ENCODE data around the gene NAV2. TPM values are rescaled to one million over a fixed set of nuclear protein-coding genes. Genes with fewer than 3 reads are reported as not detected.

NAV2 gene
- polyA plus RNA-seq, 1 donor from 2014 or later, result 3.0 TPM

DNA sequence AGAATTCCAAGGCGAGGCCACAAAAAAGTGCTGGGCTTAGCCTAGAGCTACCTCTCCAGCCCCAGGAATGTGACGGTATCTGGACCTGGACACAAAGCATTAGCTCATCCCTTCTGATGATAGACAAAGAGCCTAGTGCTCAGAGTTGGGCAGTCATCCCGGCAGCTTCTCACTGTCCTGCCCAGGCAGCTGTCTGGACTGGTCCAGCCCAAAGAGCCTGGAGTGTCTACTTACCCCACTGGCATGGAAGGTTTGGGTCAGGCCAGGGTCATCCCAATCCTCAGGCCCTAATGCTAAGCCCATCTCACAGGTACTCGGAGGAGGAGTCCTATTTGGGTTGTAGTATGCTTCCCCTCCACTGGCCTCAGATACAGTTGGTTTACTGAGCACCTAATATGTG is 31.0 kb downstream of the NAV2 start:
- Histone ChIP-seq H3K4me3 (ENCODE audit: low read length) (no peak overlapping the region), H3K27ac (ENCODE audit: low read length) (no peak overlapping the region), H3K27me3 (ENCODE audit: insufficient read depth, low read depth, low read length) (no peaks in the 10 kb centered on the region), H3K79me2 (replicated peaks; ENCODE audit: insufficient read depth, low read length) (no peaks in the 10 kb centered on the region), H4K20me1 (ENCODE audit: insufficient read depth) (no peaks in the 10 kb centered on the region), H3K9me3 (ENCODE audit: low read length) (peaks cover 4% of the 10 kb centered on the region), H3K9me2 (ENCODE audit: insufficient read depth, low read length) (no peaks in the 10 kb centered on the region), H3K36me3 (ENCODE audit: insufficient read depth, low read length) (no peaks in the 10 kb centered on the region), H2AFZ (ENCODE audit: low read depth, low read length) (no peak overlapping the region), H3K9ac (ENCODE audit: low read length) (no peak overlapping the region), H3F3A (ENCODE audit: insufficient read depth, low read length, poor library complexity, severe bottlenecking) (no peaks in the 10 kb centered on the region), H3K4me2 (ENCODE audit: low read length) (no peak overlapping the region)
- TF ChIP-seq RAD21 (conservative IDR thresholded peaks at IDR 0.05), result no peak
- TF ChIP-seq, protein P1, sequence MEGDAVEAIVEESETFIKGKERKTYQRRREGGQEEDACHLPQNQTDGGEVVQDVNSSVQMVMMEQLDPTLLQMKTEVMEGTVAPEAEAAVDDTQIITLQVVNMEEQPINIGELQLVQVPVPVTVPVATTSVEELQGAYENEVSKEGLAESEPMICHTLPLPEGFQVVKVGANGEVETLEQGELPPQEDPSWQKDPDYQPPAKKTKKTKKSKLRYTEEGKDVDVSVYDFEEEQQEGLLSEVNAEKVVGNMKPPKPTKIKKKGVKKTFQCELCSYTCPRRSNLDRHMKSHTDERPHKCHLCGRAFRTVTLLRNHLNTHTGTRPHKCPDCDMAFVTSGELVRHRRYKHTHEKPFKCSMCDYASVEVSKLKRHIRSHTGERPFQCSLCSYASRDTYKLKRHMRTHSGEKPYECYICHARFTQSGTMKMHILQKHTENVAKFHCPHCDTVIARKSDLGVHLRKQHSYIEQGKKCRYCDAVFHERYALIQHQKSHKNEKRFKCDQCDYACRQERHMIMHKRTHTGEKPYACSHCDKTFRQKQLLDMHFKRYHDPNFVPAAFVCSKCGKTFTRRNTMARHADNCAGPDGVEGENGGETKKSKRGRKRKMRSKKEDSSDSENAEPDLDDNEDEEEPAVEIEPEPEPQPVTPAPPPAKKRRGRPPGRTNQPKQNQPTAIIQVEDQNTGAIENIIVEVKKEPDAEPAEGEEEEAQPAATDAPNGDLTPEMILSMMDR (IDR thresholded peaks at IDR 0.05; ENCODE audit: poor library complexity, severe bottlenecking), result no peak
- TF ChIP-seq EZH2 (IDR thresholded peaks at IDR 0.05; ENCODE audit: borderline replicate concordance, insufficient read depth, low read length, poor library complexity, severe bottlenecking), result no peak
- TF ChIP-seq TAF1 (IDR thresholded peaks at IDR 0.05; ENCODE audit: low read depth), result no peak
- TF ChIP-seq POLR2AphosphoS5 (IDR thresholded peaks at IDR 0.05), result no peak
- TF ChIP-seq SMC3 (conservative IDR thresholded peaks at IDR 0.05; ENCODE audit: poor library complexity), result no peak
- no peak for TF ChIP-seq EP300 (conservative IDR thresholded peaks at IDR 0.05; ENCODE audit: poor library complexity, severe bottlenecking)
- TF ChIP-seq, protein P2, sequence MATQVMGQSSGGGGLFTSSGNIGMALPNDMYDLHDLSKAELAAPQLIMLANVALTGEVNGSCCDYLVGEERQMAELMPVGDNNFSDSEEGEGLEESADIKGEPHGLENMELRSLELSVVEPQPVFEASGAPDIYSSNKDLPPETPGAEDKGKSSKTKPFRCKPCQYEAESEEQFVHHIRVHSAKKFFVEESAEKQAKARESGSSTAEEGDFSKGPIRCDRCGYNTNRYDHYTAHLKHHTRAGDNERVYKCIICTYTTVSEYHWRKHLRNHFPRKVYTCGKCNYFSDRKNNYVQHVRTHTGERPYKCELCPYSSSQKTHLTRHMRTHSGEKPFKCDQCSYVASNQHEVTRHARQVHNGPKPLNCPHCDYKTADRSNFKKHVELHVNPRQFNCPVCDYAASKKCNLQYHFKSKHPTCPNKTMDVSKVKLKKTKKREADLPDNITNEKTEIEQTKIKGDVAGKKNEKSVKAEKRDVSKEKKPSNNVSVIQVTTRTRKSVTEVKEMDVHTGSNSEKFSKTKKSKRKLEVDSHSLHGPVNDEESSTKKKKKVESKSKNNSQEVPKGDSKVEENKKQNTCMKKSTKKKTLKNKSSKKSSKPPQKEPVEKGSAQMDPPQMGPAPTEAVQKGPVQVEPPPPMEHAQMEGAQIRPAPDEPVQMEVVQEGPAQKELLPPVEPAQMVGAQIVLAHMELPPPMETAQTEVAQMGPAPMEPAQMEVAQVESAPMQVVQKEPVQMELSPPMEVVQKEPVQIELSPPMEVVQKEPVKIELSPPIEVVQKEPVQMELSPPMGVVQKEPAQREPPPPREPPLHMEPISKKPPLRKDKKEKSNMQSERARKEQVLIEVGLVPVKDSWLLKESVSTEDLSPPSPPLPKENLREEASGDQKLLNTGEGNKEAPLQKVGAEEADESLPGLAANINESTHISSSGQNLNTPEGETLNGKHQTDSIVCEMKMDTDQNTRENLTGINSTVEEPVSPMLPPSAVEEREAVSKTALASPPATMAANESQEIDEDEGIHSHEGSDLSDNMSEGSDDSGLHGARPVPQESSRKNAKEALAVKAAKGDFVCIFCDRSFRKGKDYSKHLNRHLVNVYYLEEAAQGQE (IDR thresholded peaks at IDR 0.05; ENCODE audit: borderline replicate concordance), result no peak
- TF ChIP-seq MXI1 (conservative IDR thresholded peaks at IDR 0.05; ENCODE audit: poor library complexity, severe bottlenecking), result no peak

DNA sequence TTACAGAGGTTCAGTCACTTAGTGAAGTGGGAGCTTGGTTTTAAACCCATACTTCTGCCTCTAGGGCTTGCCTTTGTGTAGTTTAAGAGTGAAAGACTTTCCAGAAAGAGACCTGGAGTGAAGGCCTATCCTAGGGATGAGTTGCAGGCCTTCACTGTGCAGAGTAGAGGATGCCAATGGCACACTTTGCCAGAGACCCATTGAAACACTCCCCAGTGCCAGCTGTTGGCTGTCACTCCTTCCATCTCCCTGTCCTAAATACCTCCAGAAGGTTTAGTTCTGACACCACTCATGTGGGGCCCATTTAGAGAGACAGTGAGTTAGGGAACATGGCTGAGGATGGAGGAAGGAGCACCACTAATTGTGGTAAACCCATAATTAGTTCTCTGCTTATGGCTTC is 31.5 kb downstream of the NAV2 start:
- Histone ChIP-seq H2AFZ (ENCODE audit: low read depth, low read length) (no peak overlapping the region), H3K9me3 (ENCODE audit: low read length) (peaks cover 4% of the 10 kb centered on the region), H3K36me3 (ENCODE audit: insufficient read depth, low read length) (no peaks in the 10 kb centered on the region), H3K27ac (ENCODE audit: low read length) (no peak overlapping the region), H3K27me3 (ENCODE audit: insufficient read depth, low read depth, low read length) (no peaks in the 10 kb centered on the region), H4K20me1 (ENCODE audit: insufficient read depth) (no peaks in the 10 kb centered on the region), H3K4me3 (ENCODE audit: low read length) (no peak overlapping the region), H3K79me2 (replicated peaks; ENCODE audit: insufficient read depth, low read length) (no peaks in the 10 kb centered on the region), H3K9ac (ENCODE audit: low read length) (no peak overlapping the region), H3K9me2 (ENCODE audit: insufficient read depth, low read length) (no peaks in the 10 kb centered on the region), H3K4me2 (ENCODE audit: low read length) (no peak overlapping the region), H3F3A (ENCODE audit: insufficient read depth, low read length, poor library complexity, severe bottlenecking) (no peaks in the 10 kb centered on the region)
- no peak for TF ChIP-seq MXI1 (conservative IDR thresholded peaks at IDR 0.05; ENCODE audit: poor library complexity, severe bottlenecking)
- no peak for TF ChIP-seq POLR2AphosphoS5 (IDR thresholded peaks at IDR 0.05)
- TF ChIP-seq TAF1 (IDR thresholded peaks at IDR 0.05; ENCODE audit: low read depth), result no peak
- no peak for TF ChIP-seq SMC3 (conservative IDR thresholded peaks at IDR 0.05; ENCODE audit: poor library complexity)
- no peak for TF ChIP-seq EZH2 (IDR thresholded peaks at IDR 0.05; ENCODE audit: borderline replicate concordance, insufficient read depth, low read length, poor library complexity, severe bottlenecking)
- TF ChIP-seq, protein P2 (IDR thresholded peaks at IDR 0.05; ENCODE audit: borderline replicate concordance), result no peak
- TF ChIP-seq EP300 (conservative IDR thresholded peaks at IDR 0.05; ENCODE audit: poor library complexity, severe bottlenecking), result no peak
- no peak for TF ChIP-seq RAD21 (conservative IDR thresholded peaks at IDR 0.05)
- TF ChIP-seq, protein P1 (IDR thresholded peaks at IDR 0.05; ENCODE audit: poor library complexity, severe bottlenecking), result no peak

Data from neural cell (in vitro differentiated cells).